Measurements from ENCODE around the gene SNED1.

- TF ChIP-seq ETV6 (CRISPR knock-in tag; IDR thresholded peaks at IDR 0.05): no peak
- no peak for TF ChIP-seq CTCF (IDR thresholded peaks at IDR 0.05)
- TF ChIP-seq JUN (CRISPR knock-in tag; IDR thresholded peaks at IDR 0.05): no peak
- no peak for TF ChIP-seq NR2C2 (CRISPR knock-in tag; IDR thresholded peaks at IDR 0.05)
- TF ChIP-seq ATF2 (CRISPR knock-in tag; IDR thresholded peaks at IDR 0.05; ENCODE audit: borderline replicate concordance, low read depth): no peak
- TF ChIP-seq CREB1 (CRISPR knock-in tag; IDR thresholded peaks at IDR 0.05): no peak
- TF ChIP-seq NR1H2 (CRISPR knock-in tag; IDR thresholded peaks at IDR 0.05): no peak
- no peak for TF ChIP-seq FOXJ3 (CRISPR knock-in tag; IDR thresholded peaks at IDR 0.05; ENCODE audit: borderline replicate concordance)
- no peak for TF ChIP-seq TP53 (CRISPR knock-in tag; IDR thresholded peaks at IDR 0.05)
- no peak for TF ChIP-seq CBFB (CRISPR knock-in tag; IDR thresholded peaks at IDR 0.05; ENCODE audit: low read depth)
These were observed 27.2 kb downstream of the SNED1 start for GRCh38 chr2:241025639-241026038.
